8988T (cell line): ENCODE data around the gene PPP2R5E.
"Not testable (repeated sequence)": the region's sequence is repeated elsewhere in the genome, so short reads cannot be mapped to it uniquely, and the experiment has no call there.

Experiments
- DNase-seq: peaks from one replicate; pipeline ENCODE4 v3.0.0; 2011

The PPP2R5E gene

GRCh38 chr14:63543000-63543825, at the start of gene PPP2R5E:
TSS of gene PPP2R5E (minus strand) at chr14:63543377. CDS start at chr14:63539685, 3,692 bp downstream.
- DNase-seq = peak; percentile 73

DNA sequence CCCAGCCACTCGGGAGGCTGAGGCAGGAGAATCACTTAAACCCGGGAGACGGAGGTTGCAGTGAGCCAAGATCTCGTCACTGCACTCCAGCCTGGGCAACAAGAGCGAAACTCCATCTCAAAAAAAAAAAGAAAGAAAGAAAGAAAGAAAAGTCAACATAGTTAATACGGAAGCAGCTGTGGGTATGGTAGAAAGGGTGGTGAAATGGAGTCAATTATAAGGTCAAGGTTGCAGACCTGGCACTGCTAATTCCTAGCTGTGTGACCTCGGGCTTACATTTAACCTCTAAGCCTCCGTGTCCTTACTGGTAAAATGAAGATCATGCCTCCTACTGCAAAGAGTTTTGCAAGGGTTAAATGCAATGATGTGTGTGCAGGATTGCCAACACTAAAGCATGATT, 39.9 kb upstream of the PPP2R5E start:
- not testable (repeated sequence) for DNase-seq

DNA sequence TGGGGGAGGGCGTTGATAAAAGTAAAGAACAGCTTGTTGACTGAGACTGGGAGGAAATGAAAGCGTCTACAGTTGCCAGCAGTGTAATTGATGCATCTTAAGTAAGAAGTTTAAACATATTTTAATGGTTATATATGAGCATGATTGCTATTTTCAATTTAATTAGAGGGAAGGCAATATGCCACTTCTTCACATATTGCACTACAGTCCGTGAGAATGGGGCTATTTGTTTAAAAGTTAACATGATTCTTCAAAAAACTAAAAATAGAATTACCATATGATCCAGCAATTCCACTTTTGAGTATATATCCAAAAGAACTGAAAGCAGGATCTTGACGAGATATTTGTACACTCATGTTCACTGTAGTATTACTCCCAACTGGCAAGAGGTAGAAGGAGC, 38.3 kb upstream of the PPP2R5E start:
- DNase-seq = no peak

- no peak for DNase-seq
These were observed 35.1 kb upstream of the PPP2R5E start for GRCh38 chr14:63578300-63578699.

DNA sequence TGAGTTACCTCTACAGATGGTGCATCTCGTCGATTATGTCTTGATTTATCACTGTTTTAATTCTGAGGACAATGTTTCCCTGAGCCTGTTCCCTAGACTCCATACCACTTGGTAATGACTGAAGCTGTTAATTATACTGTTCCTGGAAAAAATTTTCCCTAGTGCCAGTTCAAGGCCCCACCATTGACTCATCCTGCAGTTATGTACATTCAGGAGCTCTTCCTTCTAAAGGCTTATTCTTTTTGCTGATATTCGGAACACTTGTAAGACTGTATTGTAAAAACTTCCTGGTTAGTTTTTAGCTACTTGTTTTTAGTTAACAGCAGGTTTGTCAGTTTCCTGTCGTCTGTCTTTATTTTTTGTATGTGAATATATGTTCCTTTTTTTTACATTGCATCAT, 30.4 kb upstream of the PPP2R5E start:
- no peak for DNase-seq

- DNase-seq = no peak
These were observed 22.3 kb upstream of the PPP2R5E start for GRCh38 chr14:63565448-63565847.

GRCh38 chr14:63564318-63564717, 21.1 kb upstream of the PPP2R5E start:
- DNase-seq = no peak

DNA sequence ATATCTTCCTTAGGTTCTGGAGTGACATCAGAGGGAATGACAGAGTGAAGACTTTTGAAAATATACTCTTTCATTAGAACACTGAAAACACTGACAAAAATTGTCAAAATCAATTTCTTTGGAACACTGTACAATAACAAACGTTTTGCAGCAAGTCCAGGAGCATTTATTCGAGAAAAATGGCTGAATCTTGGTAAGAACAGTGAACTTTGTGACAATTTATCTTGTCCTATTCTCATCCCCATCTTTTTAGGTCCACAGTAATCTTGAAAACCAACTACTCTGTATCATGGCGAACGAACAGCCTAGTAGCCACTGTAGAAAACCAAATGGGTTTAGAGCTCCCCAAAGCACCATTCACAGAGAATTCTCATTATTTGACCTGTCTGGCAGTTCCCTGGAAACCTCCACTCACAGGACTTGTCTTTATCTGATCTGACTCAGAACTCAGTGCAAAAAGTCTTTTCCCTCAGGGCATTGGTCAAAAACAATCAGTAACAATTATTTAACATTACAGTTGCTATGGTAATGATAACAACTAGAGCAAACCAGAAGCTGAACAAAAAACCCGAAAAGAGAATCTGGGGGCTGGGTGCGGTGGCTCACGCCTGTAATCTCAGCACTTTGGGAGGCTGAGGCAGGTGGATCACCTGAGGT, 20.3 kb upstream of the PPP2R5E start:
- DNase-seq = no peak

DNA sequence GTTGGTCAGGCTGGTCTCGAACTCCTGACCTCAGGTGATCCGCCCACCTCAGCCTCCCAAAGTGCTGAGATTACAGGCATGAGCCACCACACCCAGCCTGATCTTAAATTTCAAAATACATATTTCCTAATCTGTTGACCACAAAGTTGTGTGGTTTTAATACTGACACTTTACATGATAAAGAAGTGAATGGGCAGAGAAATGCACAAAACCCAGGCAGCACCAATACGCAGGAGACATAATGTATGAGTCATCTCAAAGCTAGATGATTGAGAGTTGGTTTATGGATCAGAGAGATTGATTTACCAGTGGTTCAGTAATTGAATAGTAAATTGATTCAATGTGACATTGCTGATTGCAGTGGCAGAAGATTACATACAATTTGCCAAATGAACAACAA, 19.2 kb upstream of the PPP2R5E start:
- DNase-seq = no peak

- DNase-seq = no peak
These were observed 12.4 kb upstream of the PPP2R5E start for GRCh38 chr14:63555572-63555971.

- no peak for DNase-seq
These were observed 8.2 kb upstream of the PPP2R5E start for GRCh38 chr14:63551332-63551731.

GRCh38 chr14:63547798-63548335, 4.7 kb upstream of the PPP2R5E start:
- no peak for DNase-seq

- DNase-seq = no peak
These were observed 2.3 kb upstream of the PPP2R5E start for GRCh38 chr14:63545431-63545830.

DNA sequence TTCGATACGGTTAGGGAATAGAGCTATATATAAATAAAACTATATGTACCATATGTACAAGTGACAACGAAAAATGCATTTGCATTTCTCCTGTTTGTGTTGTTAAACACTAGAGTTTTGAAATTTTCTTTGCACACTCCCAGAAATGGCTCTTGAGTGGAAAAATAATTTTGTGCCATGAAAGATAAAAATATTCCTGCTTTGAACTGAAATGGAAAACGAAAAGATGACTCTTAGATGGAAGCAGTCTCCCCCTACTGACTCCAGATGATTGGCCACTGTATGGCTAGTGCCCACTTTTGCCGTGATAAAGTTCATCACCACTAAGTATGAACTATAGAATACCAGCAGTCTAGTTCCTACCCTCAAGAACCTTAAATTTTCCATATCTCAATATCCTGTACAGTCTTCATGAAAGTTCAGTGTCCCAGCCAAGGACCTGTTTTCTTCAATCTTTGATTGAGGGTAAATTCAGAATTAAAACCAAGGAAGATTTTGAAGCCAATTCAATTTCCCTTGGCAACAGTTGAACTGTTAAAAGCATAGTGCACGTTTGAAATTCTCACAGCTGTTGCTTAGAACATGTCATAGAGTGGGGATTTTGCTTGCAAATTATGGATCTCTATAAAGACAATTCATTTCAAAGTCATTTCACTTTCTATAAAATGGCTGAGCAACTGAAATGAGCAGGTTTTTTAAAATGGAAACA, 1.6 kb upstream of the PPP2R5E start:
- DNase-seq = no peak

- no peak for DNase-seq
These were observed 739 bp upstream of the PPP2R5E start for GRCh38 chr14:63543826-63544406.

DNA sequence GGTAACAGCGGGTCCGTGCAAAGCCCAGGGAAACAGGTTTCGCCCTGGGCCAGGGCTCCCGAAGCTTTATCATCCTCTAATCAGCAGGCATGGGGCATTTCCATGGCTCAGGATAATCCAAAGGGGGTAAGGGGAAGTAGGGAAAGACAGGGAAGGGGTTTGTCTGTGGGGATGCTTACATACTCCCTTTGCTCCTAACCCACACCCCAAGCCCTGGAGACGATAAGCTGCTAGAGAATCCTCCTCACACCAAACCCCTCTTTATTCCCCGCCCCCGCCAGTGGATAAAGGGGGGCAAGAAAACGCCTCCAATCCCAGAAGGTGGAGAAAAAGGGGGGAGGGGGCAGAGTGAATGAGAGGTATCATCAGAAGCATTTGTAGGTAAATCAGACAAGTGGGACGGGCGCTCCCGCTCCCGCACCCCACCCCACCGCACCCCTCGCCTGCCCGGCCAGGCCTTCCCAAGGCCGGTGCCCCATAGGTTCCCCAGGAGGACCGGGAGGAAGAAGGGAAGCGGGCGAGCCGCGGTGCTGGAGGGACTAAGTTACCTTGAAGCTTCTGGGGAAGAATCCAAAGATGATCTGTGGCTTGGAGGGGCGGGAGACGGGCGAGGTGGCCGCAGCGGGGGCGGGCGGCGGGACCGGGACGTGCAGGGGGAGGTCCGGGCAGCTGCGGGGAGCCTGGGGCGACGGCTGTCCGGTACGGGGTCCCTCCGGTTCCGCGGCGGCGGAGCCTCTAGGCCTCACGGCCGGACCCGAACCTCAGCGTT, 762 bp downstream of the PPP2R5E start:
- no peak for DNase-seq

- no peak for DNase-seq
These were observed 7.3 kb downstream of the PPP2R5E start for GRCh38 chr14:63535918-63536317.

DNA sequence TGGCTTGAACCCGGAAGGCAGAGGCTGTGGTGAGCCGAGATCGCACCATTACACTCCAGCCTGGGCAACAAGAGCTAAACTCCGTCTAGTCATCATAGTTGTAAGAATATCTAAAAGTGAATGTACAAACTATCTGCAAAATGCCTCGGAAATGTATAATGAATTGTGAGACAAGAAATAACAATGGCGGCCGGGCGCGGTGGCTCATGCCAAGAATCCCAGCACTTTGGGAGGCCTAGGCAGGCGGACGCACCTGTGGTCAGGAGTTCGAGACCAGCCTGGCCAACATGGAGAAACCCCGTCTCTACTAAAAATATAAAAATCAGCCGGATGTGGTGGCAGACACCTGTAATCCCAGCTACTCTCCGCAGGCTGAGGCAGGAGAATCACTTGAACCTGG, 9.7 kb downstream of the PPP2R5E start:
- no peak for DNase-seq

- no peak for DNase-seq
These were observed 18.5 kb downstream of the PPP2R5E start for GRCh38 chr14:63524537-63525155.

GRCh38 chr14:63523735-63524426, 19.3 kb downstream of the PPP2R5E start:
- no peak for DNase-seq

DNA sequence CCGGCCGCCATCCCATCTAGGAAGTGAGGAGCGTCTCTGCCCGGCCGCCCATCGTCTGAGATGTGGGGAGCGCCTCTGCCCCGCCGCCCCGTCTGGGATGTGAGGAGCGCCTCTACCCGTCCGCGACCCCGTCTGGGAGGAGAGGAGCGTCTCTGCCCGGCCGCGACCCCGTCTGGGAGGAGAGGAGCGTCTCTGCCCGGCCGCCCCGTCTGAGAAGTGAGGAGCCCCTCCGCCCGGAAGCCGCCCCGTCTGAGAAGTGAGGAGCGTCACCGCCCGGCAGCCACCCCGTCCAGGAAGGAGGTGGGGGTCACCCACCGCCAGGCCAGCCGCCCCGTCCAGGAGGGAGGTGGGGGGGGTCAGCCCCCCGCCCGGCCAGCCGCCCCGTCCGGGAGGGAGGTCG, 20.7 kb downstream of the PPP2R5E start:
- DNase-seq = not testable (repeated sequence)
